Mesothelial cell of epicardium (in vitro differentiated cells): ENCODE data around the gene MTX1. TPM values are rescaled to one million over a fixed set of nuclear protein-coding genes. Genes with fewer than 3 reads are reported as not detected.
"Not testable (repeated sequence)": the region's sequence is repeated elsewhere in the genome, so short reads cannot be mapped to it uniquely, and the experiment has no call there.

Experiments
- DNase-seq, 2 experiments: peaks; one replicate each; pipeline ENCODE4 v3.0.0; 2021; ENCODE audit warnings: low spot score in 2 of 2; ENCODE audit not compliant: unreplicated experiment in 2 of 2
- H3K27ac Mint-ChIP-seq: 2 replicates; pipeline ENCODE4 v1.8.0; 2021; ENCODE audit warnings: mixed read lengths
- H3K27me3 Mint-ChIP-seq: 2 replicates; pipeline ENCODE4 v1.8.0; 2021; ENCODE audit warnings: low read depth, mixed read lengths
- H3K36me3 Mint-ChIP-seq: 2 replicates; pipeline ENCODE4 v1.8.0; 2021; ENCODE audit warnings: mixed read lengths
- H3K4me1 Mint-ChIP-seq: 2 replicates; pipeline ENCODE4 v1.8.0; 2021; ENCODE audit warnings: mixed read lengths
- H3K4me3 Mint-ChIP-seq: 2 replicates; pipeline ENCODE4 v1.8.0; 2021; ENCODE audit warnings: mild to moderate bottlenecking, moderate library complexity, mixed read lengths
- H3K9me3 Mint-ChIP-seq: 2 replicates; pipeline ENCODE4 v1.8.0; 2021; ENCODE audit warnings: mixed read lengths
- total RNA-seq: library from RNA; stranded (reverse); gene quantifications from 3 replicates; pipeline ENCODE4 v1.2.1, GENCODE V29; 2021
- TF ChIP-seq, protein P1 (sequence below): fragments of 200-600 bp; sonication (generic); IDR thresholded peaks from one replicate; pipeline ENCODE4 v1.5.0; 2021; ENCODE audit warnings: antibody characterized with exemption; ENCODE audit not compliant: unreplicated experiment

MTX1 gene
- total RNA-seq, 1 donor from 2014 or later, result 35.7 TPM

GRCh38 chr1:155166471-155167165, 41.9 kb upstream of the MTX1 start:
- TF ChIP-seq, protein P1, sequence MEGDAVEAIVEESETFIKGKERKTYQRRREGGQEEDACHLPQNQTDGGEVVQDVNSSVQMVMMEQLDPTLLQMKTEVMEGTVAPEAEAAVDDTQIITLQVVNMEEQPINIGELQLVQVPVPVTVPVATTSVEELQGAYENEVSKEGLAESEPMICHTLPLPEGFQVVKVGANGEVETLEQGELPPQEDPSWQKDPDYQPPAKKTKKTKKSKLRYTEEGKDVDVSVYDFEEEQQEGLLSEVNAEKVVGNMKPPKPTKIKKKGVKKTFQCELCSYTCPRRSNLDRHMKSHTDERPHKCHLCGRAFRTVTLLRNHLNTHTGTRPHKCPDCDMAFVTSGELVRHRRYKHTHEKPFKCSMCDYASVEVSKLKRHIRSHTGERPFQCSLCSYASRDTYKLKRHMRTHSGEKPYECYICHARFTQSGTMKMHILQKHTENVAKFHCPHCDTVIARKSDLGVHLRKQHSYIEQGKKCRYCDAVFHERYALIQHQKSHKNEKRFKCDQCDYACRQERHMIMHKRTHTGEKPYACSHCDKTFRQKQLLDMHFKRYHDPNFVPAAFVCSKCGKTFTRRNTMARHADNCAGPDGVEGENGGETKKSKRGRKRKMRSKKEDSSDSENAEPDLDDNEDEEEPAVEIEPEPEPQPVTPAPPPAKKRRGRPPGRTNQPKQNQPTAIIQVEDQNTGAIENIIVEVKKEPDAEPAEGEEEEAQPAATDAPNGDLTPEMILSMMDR, result no peak
- Mint-ChIP-seq H3K4me3 (no peak overlapping the region), H3K36me3 (peaks cover 8% of the 10 kb centered on the region), H3K4me1 (peaks cover 6% of the 10 kb centered on the region), H3K27me3 (no peaks in the 10 kb centered on the region), H3K9me3 (no peaks in the 10 kb centered on the region), H3K27ac (no peak overlapping the region)
- no peak for DNase-seq

GRCh38 chr1:155167166-155168104, 41.1 kb upstream of the MTX1 start:
- H3K36me3 Mint-ChIP-seq, result peaks cover 8% of the 10 kb centered on the region
- peak overlapping the region; percentile 77 for H3K27ac Mint-ChIP-seq
- peak overlapping the region; percentile 60 for H3K4me3 Mint-ChIP-seq
- DNase-seq, result peak; percentile 82 to 91
- no peaks in the 10 kb centered on the region for H3K27me3 Mint-ChIP-seq
- no peaks in the 10 kb centered on the region for H3K9me3 Mint-ChIP-seq
- peaks cover 13% of the 10 kb centered on the region for H3K4me1 Mint-ChIP-seq
- TF ChIP-seq, protein P1, result peak; percentile 83

DNA sequence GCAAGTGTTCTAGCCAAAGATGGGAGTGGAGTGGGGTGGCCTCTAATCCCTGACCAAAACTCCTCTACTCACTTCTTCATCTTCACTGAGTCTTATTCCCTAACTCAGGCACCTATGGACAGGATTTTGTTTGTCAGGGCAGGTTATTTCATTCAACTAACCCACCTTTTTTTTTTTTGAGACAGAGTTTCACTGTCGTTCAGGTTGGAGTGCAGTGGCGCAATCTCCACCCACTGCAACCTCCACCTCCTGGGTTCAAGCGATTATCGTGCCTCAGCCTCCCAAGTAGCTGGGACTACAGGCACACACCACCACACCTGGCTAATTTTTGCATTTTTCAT, 40.4 kb upstream of the MTX1 start:
- H3K27me3 Mint-ChIP-seq, H3K36me3 Mint-ChIP-seq, DNase-seq, H3K27ac Mint-ChIP-seq, H3K4me3 Mint-ChIP-seq, H3K9me3 Mint-ChIP-seq: not testable (repeated sequence)
- H3K4me1 Mint-ChIP-seq, result peaks cover 17% of the 10 kb centered on the region

GRCh38 chr1:155168456-155169210, 39.9 kb upstream of the MTX1 start:
- no peak overlapping the region for H3K27ac Mint-ChIP-seq
- peaks cover 22% of the 10 kb centered on the region for H3K4me1 Mint-ChIP-seq
- peaks cover 8% of the 10 kb centered on the region for H3K36me3 Mint-ChIP-seq
- no peak for DNase-seq
- no peak overlapping the region for H3K4me3 Mint-ChIP-seq
- TF ChIP-seq, protein P1, result no peak
- peaks cover 2% of the 10 kb centered on the region for H3K27me3 Mint-ChIP-seq
- no peaks in the 10 kb centered on the region for H3K9me3 Mint-ChIP-seq

DNA sequence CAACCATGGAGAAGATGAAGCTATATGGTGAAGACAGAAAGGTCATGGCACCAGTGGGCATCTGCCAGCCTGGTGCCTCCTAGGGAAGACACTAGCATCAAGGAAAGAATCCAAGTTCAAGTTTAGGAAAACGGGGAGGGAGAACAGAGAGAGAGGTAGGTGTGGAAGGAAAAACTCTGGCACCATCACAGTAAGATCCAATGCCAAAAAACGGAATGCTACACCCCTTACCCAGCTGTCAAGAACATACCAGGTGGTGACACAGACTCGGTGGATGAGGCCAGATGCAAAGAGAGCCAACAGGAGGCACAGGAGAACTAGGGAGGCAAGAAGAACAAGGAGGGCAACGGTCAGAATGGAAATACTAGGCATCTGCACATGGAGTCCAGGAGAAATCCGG, 39.0 kb upstream of the MTX1 start:
- TF ChIP-seq, protein P1, result no peak
- no peak overlapping the region for H3K4me3 Mint-ChIP-seq
- peaks cover 27% of the 10 kb centered on the region for H3K4me1 Mint-ChIP-seq
- H3K9me3 Mint-ChIP-seq, result no peaks in the 10 kb centered on the region
- H3K27ac Mint-ChIP-seq, result no peak overlapping the region
- peaks cover 8% of the 10 kb centered on the region for H3K36me3 Mint-ChIP-seq
- peaks cover 6% of the 10 kb centered on the region for H3K27me3 Mint-ChIP-seq
- no peak for DNase-seq
